Transverse colon (tissue), 4 donors: ENCODE measurements around the gene NEUROD4. TPM values are rescaled to one million over a fixed set of nuclear protein-coding genes. Genes with fewer than 3 reads are reported as not detected.
A peak's percentile ranks its signal among the peaks of the same experiment; 100 is the strongest.

Source experiments
- DNase-seq: peaks from one replicate; pipeline ENCODE4 v3.0.0-alpha.2; 2019
- H3K27ac ChIP-seq, 4 donors: fragments of 200-600 bp; sonication (generic); 2 replicates each; pipeline ENCODE4 v1.5.1; 2016 to 2018; ENCODE audit warnings: inconsistent platforms in 4 of 4
- H3K27me3 ChIP-seq: fragments of 200-600 bp; sonication (generic); 2 replicates; pipeline ENCODE4 v1.5.1; 2017; ENCODE audit warnings: inconsistent platforms
- H3K36me3 ChIP-seq, 4 donors: fragments of 200-600 bp; sonication (generic); 2 replicates each; pipeline ENCODE4 v1.5.1; 2017 to 2019; ENCODE audit warnings: inconsistent platforms in 4 of 4
- H3K4me1 ChIP-seq, 4 donors: fragments of 200-600 bp; sonication (generic); 2 replicates each; pipeline ENCODE4 v1.5.1; 2017 to 2020; ENCODE audit warnings: inconsistent platforms in 4 of 4
- H3K4me3 ChIP-seq, 4 donors: fragments of 200-600 bp; sonication (generic); 1 replicate in 1 of 4; 2 replicates in 3 of 4; pipeline versions ENCODE4 v1.5.1 to v1.6.1; 2017 to 2019; ENCODE audit warnings: inconsistent platforms in 4 of 4
- H3K9me3 ChIP-seq, 2 donors: fragments of 200-600 bp; sonication (generic); 2 replicates each; pipeline ENCODE4 v1.5.1; 2017 to 2019; ENCODE audit warnings: inconsistent platforms in 2 of 2
- EP300 ChIP-seq: sonication (generic); formaldehyde crosslinking; IDR thresholded peaks from one replicate; pipeline ENCODE4 v1.6.1; 2017; ENCODE audit warnings: antibody characterized with exemption, low read depth
- POLR2A ChIP-seq: fragments of 450-650 bp; IDR thresholded peaks from one replicate; pipeline ENCODE4 v1.6.1; 2016; ENCODE audit warnings: antibody characterized with exemption, mild to moderate bottlenecking, moderate library complexity
- POLR2AphosphoS5 ChIP-seq, 3 donors: sonication (generic); formaldehyde crosslinking; IDR thresholded peaks; one replicate each; pipeline ENCODE4 v1.6.1; 2016; ENCODE audit warnings: antibody characterized with exemption in 3 of 3
- WGBS, 2 donors: methylation state at CpG; one replicate each; pipeline ENCODE4 v1.1.5; 2018; ENCODE audit warnings: low coverage in 1 of 2; 5-methylcytosine and 5-hydroxymethylcytosine counted together
- in situ Hi-C, 4 donors: fragments of 200-750 bp; cut with MboI; loops; one replicate each; pipeline versions ENCODE4 v1.15.0 to v1.15.1; 2017; ENCODE audit warnings: low sequenced_read_pairs in 3 of 4, low pct_ligation_motif_present in 1 of 4, low pct_unique_long_range_greater_than_20kb in 1 of 4
- intact Hi-C: fragments of 100-400 bp; cut with DNase I; formaldehyde crosslinking; loops from one replicate; pipeline ENCODE4 v1.15.1; 2023; ENCODE audit warnings: low total_unique reads
- total RNA-seq, 4 donors: library from RNA; depleted of rRNA; stranded (reverse); fragments of >200 nt; gene quantifications; one replicate each; pipeline ENCODE4 v1.1.0, GENCODE V29; 2016
- TF ChIP-seq, protein P1 (sequence below), 5 experiments: fragments of 200-600 bp in 3 of 5; fragments of 450-650 bp in 2 of 5; sonication (generic) in 3 of 5; IDR thresholded peaks; 1 replicate in 2 of 5; 2 replicates in 3 of 5; pipeline ENCODE4 v1.5.1; 2016 to 2017; ENCODE audit warnings: antibody characterized with exemption in 5 of 5, inconsistent platforms in 3 of 5, mild to moderate bottlenecking in 2 of 5, moderate library complexity in 1 of 5

Gene NEUROD4
- total RNA-seq, 4 donors from 2014 or later: not detected

DNA sequence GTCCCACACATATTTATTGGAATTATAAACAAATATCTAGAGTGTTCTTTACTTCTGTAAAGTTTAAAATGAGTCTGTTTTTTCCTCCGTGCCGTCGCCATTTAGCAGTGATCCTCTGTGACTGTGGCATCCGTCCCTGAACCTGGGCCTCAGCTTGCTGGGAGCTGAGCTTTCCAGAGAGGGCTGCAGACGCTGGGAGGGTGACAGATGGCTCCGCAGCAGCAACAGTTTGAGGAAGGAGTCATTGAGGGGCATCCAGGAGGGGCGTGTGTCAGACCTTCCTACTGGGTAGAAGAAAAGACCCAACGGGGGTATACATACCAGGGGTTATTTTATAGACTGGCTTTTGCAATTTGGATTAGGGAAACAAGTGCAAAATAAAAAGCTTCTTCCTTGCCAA, 47.9 kb downstream of the NEUROD4 start:
- Histone ChIP-seq H3K27ac (no peak overlapping the region), H3K27me3 (peaks cover 10% of the 10 kb centered on the region), H3K36me3 (no peaks in the 10 kb centered on the region), H3K4me1 (no peaks in the 10 kb centered on the region), H3K9me3 (no peaks in the 10 kb centered on the region), H3K4me3 (no peak overlapping the region)
- TF ChIP-seq, protein P1, sequence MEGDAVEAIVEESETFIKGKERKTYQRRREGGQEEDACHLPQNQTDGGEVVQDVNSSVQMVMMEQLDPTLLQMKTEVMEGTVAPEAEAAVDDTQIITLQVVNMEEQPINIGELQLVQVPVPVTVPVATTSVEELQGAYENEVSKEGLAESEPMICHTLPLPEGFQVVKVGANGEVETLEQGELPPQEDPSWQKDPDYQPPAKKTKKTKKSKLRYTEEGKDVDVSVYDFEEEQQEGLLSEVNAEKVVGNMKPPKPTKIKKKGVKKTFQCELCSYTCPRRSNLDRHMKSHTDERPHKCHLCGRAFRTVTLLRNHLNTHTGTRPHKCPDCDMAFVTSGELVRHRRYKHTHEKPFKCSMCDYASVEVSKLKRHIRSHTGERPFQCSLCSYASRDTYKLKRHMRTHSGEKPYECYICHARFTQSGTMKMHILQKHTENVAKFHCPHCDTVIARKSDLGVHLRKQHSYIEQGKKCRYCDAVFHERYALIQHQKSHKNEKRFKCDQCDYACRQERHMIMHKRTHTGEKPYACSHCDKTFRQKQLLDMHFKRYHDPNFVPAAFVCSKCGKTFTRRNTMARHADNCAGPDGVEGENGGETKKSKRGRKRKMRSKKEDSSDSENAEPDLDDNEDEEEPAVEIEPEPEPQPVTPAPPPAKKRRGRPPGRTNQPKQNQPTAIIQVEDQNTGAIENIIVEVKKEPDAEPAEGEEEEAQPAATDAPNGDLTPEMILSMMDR (IDR thresholded peaks at IDR 0.05): no peak
- no peak for TF ChIP-seq EP300
- no peak for TF ChIP-seq POLR2A
- TF ChIP-seq POLR2AphosphoS5 (IDR thresholded peaks at IDR 0.05): no peak
- no peak for DNase-seq
- WGBS, 2 donors: 68 to 71% methylated on average over 2 to 8 of the region's 8 CpGs
- intact Hi-C loops: no loop called here
- in situ Hi-C loops: loop anchor here in 2 of 4 donors (5.0 to 10.0 kb wide), 2 partner anchors 73 to 75 kb away; no protein-coding TSS in a partner anchor

DNA sequence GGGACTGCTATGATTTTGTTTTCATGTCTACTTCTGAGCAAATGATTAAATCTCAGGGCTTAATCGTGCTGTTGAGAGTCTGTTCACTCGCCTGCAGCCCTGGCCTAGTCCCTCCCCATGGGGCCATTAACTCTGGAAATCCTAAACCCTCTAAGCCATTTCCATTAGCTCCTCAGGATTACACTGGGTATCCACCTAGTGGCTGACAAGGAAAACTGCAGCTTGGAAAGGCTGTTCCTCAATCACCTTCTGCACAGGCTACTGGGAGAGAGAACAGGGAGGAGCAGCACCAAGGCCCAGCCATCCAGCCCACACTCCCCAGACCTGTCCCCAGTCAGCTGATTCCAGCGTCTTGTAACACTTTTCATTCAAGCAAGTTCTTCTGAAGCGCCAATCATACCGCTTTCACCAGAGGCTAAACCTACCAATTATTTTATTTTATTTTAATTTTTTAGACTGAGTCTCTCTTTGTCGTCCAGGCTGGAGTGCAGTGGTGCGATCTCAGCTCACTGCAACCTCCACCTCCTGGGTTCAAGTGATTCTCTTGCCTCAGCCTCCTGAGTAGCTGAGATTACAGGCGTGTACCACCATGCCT, 48.7 kb downstream of the NEUROD4 start:
- no peak overlapping the region for H3K4me3 ChIP-seq
- no peak overlapping the region for H3K27ac ChIP-seq
- in situ Hi-C loops: loop anchor here in 2 of 4 donors (5.0 to 10.0 kb wide), 2 partner anchors 74 to 76 kb away; no protein-coding TSS in a partner anchor
- intact Hi-C loops: no loop called here
- no peaks in the 10 kb centered on the region for H3K36me3 ChIP-seq
- WGBS, 2 donors: 70 to 79% methylated on average over 5 to 8 of the region's 8 CpGs
- TF ChIP-seq EP300: no peak
- TF ChIP-seq, protein P1 (IDR thresholded peaks at IDR 0.05): peak; percentile 49 to 76 (median 60)
- H3K27me3 ChIP-seq: peaks cover 7% of the 10 kb centered on the region
- no peaks in the 10 kb centered on the region for H3K4me1 ChIP-seq
- no peaks in the 10 kb centered on the region for H3K9me3 ChIP-seq
- no peak for DNase-seq

DNA sequence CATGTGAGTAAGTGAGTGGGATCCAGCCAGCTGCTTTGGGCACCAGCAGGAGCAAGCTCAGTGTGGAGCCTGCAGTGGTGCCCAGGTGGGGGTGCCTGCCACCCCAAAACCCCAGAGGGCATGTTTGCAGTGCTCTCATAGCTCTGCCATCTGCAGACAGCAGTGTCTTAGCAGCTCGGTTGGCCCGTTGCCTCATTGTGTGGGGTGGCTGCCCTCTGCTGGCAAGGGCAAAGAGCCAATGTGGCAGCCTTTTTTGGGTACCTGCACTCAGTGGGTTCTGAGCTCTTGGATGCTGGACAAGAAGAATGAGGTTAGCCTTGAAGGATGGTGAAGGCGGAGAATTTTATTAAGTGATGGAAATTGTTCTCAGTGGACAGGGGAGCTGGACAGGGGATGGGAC, 52.3 kb downstream of the NEUROD4 start:
- DNase-seq: peak; percentile 32
- intact Hi-C loops (loop anchor here (2.0 kb wide), 1 partner anchor 79 kb away; no protein-coding TSS in a partner anchor), in situ Hi-C loops (loop anchor here in 2 of 4 donors (5.0 kb wide), 1 partner anchor 80 kb away; no protein-coding TSS in a partner anchor)
- no peaks in the 10 kb centered on the region for H3K36me3 ChIP-seq
- H3K27ac ChIP-seq: no peak overlapping the region
- H3K27me3 ChIP-seq: peaks cover 15% of the 10 kb centered on the region
- TF ChIP-seq, protein P1 (IDR thresholded peaks at IDR 0.05): peak in 4 of 5 experiments; percentile 19 to 30 (median 23)
- TF ChIP-seq POLR2A: no peak
- WGBS, 2 donors: 42 to 80% methylated on average over 1 to 3 of the region's 3 CpGs
- H3K9me3 ChIP-seq: no peaks in the 10 kb centered on the region
- H3K4me3 ChIP-seq: no peak overlapping the region
- no peaks in the 10 kb centered on the region for H3K4me1 ChIP-seq

DNA sequence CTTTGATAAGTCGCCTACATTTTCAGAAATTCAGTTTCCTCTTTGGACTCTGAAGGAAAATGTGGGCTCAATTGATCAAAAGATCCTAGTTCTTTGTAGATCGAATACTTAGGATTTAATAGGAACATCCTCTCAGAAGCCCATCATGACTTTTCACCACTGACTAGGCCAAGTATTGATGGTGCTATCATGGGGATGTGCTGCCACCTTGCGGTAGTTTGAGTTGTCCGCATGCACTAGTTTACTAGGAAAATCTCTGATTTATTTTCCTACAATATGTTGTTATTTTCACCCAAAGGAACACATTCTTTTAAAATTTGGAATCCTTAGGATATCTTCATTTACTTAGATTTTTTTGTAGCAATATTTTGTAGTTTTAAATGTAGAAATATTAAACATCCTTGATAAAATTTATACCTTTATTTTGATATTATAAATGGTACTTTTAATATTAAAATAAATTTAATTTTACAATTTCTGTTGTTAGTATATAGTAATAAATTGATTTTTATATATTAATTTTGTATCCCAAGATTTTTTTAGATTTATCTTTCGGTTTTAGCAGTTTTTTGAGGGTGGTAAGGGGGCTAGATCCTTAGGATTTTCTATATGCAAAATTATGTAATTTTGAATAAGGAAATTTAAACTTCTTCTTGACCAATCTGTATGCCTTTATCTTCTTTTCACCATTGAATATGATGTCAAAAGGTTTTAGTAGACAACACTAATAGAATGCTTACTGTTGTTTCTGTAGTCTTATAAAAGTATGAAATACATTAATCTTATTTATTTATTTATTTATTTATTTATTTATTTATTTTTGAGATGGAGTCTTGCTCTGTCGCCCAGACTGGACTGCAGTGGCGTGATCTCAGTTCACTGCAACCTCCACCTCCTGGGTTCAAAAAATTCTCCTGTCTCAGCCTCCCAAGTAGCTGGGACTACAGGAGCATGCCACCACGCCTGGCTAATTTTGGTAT, 53.6 kb downstream of the NEUROD4 start:
- Histone ChIP-seq H3K36me3 (no peaks in the 10 kb centered on the region), H3K4me3 (no peak overlapping the region), H3K27me3 (peaks cover 26% of the 10 kb centered on the region), H3K27ac (no peak overlapping the region), H3K4me1 (no peaks in the 10 kb centered on the region), H3K9me3 (no peaks in the 10 kb centered on the region)
- in situ Hi-C loops (loop anchor here in 2 of 4 donors (5.0 kb wide), 1 partner anchor 81 kb away; no protein-coding TSS in a partner anchor), intact Hi-C loops (loop anchor here (2.0 kb wide), 1 partner anchor 81 kb away; no protein-coding TSS in a partner anchor)
- peak; percentile 72 for DNase-seq
- 14 to 37% methylated on average over 7 to 8 of the region's 8 CpGs for WGBS, 2 donors
- TF ChIP-seq POLR2A (no peak), POLR2AphosphoS5 (IDR thresholded peaks at IDR 0.05) (no peak), EP300 (no peak)
- TF ChIP-seq, protein P1 (IDR thresholded peaks at IDR 0.05): peak; percentile 71 to 83 (median 82)
